GM21390 (cell line): ENCODE data around the gene SPTA1.

Experiments
- ATAC-seq: cut with Tn5 transposase; IDR thresholded peaks from one replicate; pipeline ENCODE4 v1.9.1; 2021; ENCODE audit not compliant: unreplicated experiment

The SPTA1 gene

DNA sequence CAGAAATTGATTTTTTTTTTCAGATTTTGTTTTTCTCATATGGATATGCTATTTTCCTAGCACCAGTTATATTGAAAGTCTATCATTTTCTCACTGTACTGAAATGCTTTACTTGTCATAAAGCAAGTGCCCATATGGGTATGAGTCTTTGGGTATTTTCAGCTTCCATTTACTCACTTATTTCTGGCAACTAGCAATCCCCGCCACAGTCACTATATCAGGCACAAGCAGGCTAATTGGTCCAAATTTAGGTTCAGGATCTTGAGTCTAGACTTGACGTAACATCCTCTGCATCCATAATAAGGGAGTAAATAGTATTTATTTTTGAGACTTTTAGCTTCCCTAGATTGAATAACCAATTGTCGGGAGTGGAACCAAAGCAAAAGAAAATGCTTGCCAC is 109.0 kb downstream of the SPTA1 start:
- ATAC-seq: no peak

- ATAC-seq: no peak
Measured at GRCh38 chr1:158572226-158572625, 114.3 kb downstream of the SPTA1 start.

- ATAC-seq: no peak
Measured at GRCh38 chr1:158570480-158570879, 116.0 kb downstream of the SPTA1 start, which contains the start of gene OR6P1. TSS of gene OR6P1 (minus strand) at chr1:158570580. CDS start at chr1:158563604, 6,976 bp downstream.

DNA sequence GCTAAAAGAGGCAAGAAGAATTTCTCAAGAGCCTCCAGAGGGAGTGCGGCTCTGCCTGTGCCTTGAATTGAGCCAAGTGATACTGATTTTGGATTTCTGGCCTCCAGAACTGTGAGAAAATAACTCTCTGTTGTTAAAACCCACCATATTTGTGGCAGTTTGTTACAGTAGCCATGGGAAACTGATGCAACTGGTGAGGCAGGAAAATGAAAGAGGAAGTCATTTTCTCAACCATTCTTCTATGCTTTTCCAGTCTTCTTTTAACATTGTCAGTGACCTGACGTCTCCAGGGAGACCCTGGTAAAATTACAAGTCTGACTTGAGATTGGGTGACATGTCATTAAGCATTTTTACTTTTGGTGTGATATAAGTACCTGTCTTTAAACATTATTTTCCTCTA is 121.9 kb downstream of the SPTA1 start:
- no peak for ATAC-seq

- no peak for ATAC-seq
Measured at GRCh38 chr1:158563853-158564252, 122.7 kb downstream of the SPTA1 start.
